Measurements from ENCODE around the gene MDK. TPM values are rescaled to one million over a fixed set of nuclear protein-coding genes. Genes with fewer than 3 reads are reported as not detected.

The MDK gene
- total RNA-seq, 4 donors from 2014 or later: 34.4 to 309 (median 180) TPM

DNA sequence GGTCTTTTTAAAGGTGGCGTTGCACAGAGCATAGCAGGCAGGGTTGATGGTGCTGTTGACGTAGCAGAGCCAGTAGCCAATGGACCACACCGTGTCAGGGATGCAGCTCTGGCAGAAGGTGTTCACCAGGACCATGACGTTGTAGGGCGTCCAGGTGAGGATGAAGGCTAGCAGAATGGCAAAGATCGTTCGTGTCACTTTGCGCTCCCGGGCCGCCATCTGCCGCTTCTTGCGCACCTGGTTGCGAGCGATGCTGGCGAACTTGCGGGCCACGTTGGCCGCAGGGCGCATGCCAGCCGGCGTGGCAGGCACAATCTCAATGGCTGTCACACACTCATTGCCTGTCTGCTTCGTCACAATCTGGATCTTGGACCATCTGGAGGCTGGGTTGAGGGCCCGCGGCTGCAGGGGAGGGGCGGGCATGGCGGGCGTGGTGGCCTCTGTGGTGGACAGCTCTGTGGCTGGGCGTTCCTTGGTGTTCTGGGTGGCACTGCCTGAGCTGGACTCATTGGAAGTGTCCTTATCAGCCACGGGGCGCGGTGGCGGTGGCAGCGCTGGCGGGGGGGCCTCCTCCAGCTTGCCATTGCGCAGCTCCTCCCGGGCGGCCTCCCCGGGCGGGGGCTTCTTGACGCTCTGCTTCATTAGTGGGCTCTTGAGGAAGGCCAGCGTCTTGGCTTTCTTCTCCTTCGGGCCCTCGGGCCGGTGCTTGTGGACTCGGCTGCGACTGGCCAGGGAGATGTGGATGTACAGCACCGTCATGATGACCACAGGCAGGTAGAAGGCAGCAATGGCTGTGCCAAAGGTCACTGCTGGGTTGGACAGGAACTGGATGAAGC lies 3.9 kb downstream of the MDK start:
- intact Hi-C loops (cut with DNase I; ENCODE audit: low total_unique reads): no loop called here
- TF ChIP-seq POLR2AphosphoS5 (IDR thresholded peaks at IDR 0.05): no peak
- no peak for TF ChIP-seq EP300 (IDR thresholded peaks at IDR 0.05; ENCODE audit: low read depth)
- Histone ChIP-seq H3K27ac (no peak overlapping the region), H3K36me3 (no peaks in the 10 kb centered on the region), H3K4me1 (peaks cover 9 to 49% (median 40%) of the 10 kb centered on the region in 4 donors), H3K4me3 (no peak overlapping the region), H3K27me3 (peaks cover 71% of the 10 kb centered on the region), H3K9me3 (no peaks in the 10 kb centered on the region)
- in situ Hi-C loops (cut with MboI; ENCODE audit: low pct_ligation_motif_present in 1 of 4, low pct_unique_long_range_greater_than_20kb in 1 of 4, low sequenced_read_pairs in 3 of 4): loop anchor here in 2 of 4 donors (25.0 kb wide), 1 partner anchor 152 kb away; no protein-coding TSS in a partner anchor
- WGBS, 2 donors (ENCODE audit: low coverage in 1 of 2): 96% methylated on average over 35 of the region's 47 CpGs; no CpG with 5 or more reads in 1 of the 2 donors
- DNase-seq: no peak

DNA sequence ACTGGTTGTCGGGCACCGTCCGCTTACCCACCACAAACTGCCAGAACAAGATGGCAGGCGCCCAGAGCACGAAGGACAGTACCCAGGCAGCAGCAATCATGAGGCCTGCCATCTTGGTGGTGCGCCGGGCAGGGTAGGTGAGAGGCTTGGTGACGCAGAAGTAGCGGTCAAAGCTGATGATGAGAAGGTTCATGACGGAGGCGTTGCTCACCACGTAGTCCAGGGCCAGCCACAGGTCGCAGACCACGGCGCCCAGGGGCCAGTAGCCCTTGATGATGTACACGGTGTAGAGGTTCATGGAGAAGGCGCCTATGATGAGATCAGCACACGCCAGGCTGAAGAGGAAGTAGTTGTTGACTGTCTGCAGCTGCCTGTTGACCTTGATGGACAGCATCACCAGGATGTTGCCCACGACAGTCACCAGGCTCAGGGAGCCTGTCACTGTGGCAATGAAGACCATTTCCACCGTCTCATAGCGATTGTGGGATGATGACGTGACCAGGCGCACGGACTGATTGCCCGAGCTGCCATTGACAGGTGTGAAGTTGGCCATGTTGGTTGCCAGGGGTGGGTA lies 4.6 kb downstream of the MDK start:
- Histone ChIP-seq H3K4me3 (no peak overlapping the region), H3K9me3 (no peaks in the 10 kb centered on the region), H3K27ac (no peak overlapping the region), H3K4me1 (peaks cover 12 to 52% (median 43%) of the 10 kb centered on the region in 4 donors), H3K36me3 (no peaks in the 10 kb centered on the region), H3K27me3 (peaks cover 78% of the 10 kb centered on the region)
- DNase-seq: no peak
- intact Hi-C loops (cut with DNase I; ENCODE audit: low total_unique reads) (no loop called here), in situ Hi-C loops (cut with MboI; ENCODE audit: low pct_ligation_motif_present in 1 of 4, low pct_unique_long_range_greater_than_20kb in 1 of 4, low sequenced_read_pairs in 3 of 4) (loop anchor here in 2 of 4 donors (25.0 kb wide), 1 partner anchor 151 kb away; no protein-coding TSS in a partner anchor)
- TF ChIP-seq POLR2AphosphoS5 (IDR thresholded peaks at IDR 0.05) (no peak), EP300 (IDR thresholded peaks at IDR 0.05; ENCODE audit: low read depth) (no peak), POLR2A (IDR thresholded peaks at IDR 0.05) (no peak)
- TF ChIP-seq, protein P1, sequence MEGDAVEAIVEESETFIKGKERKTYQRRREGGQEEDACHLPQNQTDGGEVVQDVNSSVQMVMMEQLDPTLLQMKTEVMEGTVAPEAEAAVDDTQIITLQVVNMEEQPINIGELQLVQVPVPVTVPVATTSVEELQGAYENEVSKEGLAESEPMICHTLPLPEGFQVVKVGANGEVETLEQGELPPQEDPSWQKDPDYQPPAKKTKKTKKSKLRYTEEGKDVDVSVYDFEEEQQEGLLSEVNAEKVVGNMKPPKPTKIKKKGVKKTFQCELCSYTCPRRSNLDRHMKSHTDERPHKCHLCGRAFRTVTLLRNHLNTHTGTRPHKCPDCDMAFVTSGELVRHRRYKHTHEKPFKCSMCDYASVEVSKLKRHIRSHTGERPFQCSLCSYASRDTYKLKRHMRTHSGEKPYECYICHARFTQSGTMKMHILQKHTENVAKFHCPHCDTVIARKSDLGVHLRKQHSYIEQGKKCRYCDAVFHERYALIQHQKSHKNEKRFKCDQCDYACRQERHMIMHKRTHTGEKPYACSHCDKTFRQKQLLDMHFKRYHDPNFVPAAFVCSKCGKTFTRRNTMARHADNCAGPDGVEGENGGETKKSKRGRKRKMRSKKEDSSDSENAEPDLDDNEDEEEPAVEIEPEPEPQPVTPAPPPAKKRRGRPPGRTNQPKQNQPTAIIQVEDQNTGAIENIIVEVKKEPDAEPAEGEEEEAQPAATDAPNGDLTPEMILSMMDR (IDR thresholded peaks at IDR 0.05): no peak
- 91 to 92% methylated on average over 10 to 25 of the region's 25 CpGs for WGBS, 2 donors (ENCODE audit: low coverage in 1 of 2)

DNA sequence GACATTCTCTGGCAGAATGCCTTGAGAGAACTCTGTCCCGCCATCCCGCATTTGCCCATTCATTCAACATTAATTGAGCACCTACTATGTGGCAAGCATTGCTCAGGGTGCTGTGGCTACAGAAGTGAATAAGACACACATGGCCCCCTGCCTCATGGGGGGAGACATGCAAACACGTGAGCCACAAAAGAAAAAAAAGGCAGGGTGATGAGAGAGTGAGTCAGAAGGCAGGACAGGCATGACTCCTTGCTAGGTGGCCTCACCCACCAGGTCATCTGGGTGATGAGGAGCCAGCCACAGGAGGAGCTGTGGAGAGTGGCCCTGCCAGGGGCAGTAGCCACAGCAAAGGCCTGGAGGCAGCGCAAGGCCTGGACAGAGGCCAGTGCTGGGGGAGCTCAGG lies 5.2 kb downstream of the MDK start:
- no peak for TF ChIP-seq POLR2A (IDR thresholded peaks at IDR 0.05)
- no peak for TF ChIP-seq EP300 (IDR thresholded peaks at IDR 0.05; ENCODE audit: low read depth)
- TF ChIP-seq, protein P1 (IDR thresholded peaks at IDR 0.05): no peak
- TF ChIP-seq POLR2AphosphoS5 (IDR thresholded peaks at IDR 0.05): no peak
- Histone ChIP-seq H3K9me3 (no peaks in the 10 kb centered on the region), H3K4me1 (peaks cover 12 to 53% (median 46%) of the 10 kb centered on the region in 4 donors), H3K36me3 (no peaks in the 10 kb centered on the region), H3K27ac (no peak overlapping the region), H3K4me3 (no peak overlapping the region), H3K27me3 (peaks cover 83% of the 10 kb centered on the region)
- WGBS, 2 donors (ENCODE audit: low coverage in 1 of 2): 75 to 83% methylated on average over 2 to 4 of the region's 4 CpGs
- intact Hi-C loops (cut with DNase I; ENCODE audit: low total_unique reads) (no loop called here), in situ Hi-C loops (cut with MboI; ENCODE audit: low pct_ligation_motif_present in 1 of 4, low pct_unique_long_range_greater_than_20kb in 1 of 4, low sequenced_read_pairs in 3 of 4) (loop anchor here in 2 of 4 donors (25.0 kb wide), 1 partner anchor 151 kb away; no protein-coding TSS in a partner anchor)
- DNase-seq: no peak

DNA sequence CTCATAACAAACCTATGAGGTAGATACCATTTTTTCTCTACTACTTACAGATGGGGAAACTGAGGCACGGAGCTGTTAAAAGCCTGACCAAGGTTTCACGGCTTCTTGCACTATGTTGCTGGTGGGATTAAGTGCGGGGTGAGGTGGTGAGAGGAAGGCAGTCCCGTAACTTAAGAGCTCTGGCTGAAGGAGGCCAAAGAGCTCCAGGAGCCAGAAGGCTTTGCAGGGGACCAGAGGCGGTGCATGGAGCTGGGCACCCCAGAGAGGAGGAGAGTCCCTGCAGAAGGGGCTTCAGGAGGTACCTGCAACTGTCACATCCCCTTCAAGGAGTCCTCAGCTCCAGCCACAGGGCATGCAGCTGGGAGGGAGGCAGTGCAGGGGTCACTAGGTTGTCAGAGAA lies 6.0 kb downstream of the MDK start:
- no peak overlapping the region for H3K4me3 ChIP-seq
- no peaks in the 10 kb centered on the region for H3K9me3 ChIP-seq
- TF ChIP-seq POLR2AphosphoS5 (IDR thresholded peaks at IDR 0.05) (no peak), POLR2A (IDR thresholded peaks at IDR 0.05) (no peak), EP300 (IDR thresholded peaks at IDR 0.05; ENCODE audit: low read depth) (no peak)
- TF ChIP-seq, protein P1 (IDR thresholded peaks at IDR 0.05): no peak
- DNase-seq: no peak
- in situ Hi-C loops (cut with MboI; ENCODE audit: low pct_ligation_motif_present in 1 of 4, low pct_unique_long_range_greater_than_20kb in 1 of 4, low sequenced_read_pairs in 3 of 4): loop anchor here in 2 of 4 donors (25.0 kb wide), 1 partner anchor 150 kb away; no protein-coding TSS in a partner anchor
- no peak overlapping the region for H3K27ac ChIP-seq
- H3K27me3 ChIP-seq: peaks cover 83% of the 10 kb centered on the region
- peaks cover 8 to 53% (median 46%) of the 10 kb centered on the region in 4 donors for H3K4me1 ChIP-seq
- 60 to 76% methylated on average over 2 to 5 of the region's 5 CpGs for WGBS, 2 donors (ENCODE audit: low coverage in 1 of 2)
- no peaks in the 10 kb centered on the region for H3K36me3 ChIP-seq
- intact Hi-C loops (cut with DNase I; ENCODE audit: low total_unique reads): no loop called here

All from transverse colon (tissue), 4 donors.